Measurements from ENCODE around the gene RBM26.

RBM26 gene

DNA sequence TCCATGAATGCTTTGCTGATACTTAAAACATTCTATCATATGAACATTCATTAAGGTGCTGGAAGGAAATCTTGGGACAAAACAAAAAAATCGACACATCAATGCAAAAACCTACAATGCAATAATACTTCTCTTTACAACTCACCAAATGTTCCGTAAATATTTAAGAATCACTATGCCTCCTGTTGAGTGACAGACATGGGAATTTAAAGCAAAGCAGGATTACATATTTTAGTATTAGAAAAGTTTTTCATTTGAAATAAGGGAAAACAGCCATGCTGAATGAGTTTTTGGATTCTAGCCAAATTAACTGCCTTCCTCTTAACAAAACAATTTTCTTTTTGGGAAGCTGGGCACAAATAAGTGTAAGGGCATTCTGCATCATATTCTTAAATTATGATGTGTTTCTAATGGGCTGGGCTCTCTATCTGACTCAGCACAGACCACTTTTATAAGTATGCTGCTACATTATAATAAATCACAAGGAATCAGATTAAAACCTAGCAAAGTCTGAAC lies 93.7 kb downstream of the RBM26 start:
- DNase-seq (ENCODE audit: low read depth): no peak
- H3K4me3 ChIP-seq (ENCODE audit: control insufficient read depth, low read depth, low read length): no peak overlapping the region
- TF ChIP-seq, protein P1, sequence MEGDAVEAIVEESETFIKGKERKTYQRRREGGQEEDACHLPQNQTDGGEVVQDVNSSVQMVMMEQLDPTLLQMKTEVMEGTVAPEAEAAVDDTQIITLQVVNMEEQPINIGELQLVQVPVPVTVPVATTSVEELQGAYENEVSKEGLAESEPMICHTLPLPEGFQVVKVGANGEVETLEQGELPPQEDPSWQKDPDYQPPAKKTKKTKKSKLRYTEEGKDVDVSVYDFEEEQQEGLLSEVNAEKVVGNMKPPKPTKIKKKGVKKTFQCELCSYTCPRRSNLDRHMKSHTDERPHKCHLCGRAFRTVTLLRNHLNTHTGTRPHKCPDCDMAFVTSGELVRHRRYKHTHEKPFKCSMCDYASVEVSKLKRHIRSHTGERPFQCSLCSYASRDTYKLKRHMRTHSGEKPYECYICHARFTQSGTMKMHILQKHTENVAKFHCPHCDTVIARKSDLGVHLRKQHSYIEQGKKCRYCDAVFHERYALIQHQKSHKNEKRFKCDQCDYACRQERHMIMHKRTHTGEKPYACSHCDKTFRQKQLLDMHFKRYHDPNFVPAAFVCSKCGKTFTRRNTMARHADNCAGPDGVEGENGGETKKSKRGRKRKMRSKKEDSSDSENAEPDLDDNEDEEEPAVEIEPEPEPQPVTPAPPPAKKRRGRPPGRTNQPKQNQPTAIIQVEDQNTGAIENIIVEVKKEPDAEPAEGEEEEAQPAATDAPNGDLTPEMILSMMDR (IDR thresholded peaks at IDR 0.05; ENCODE audit: control insufficient read depth, insufficient read depth, low read depth, low read length, missing control alignments): no peak

- DNase-seq (ENCODE audit: low read depth): no peak
- TF ChIP-seq, protein P1 (IDR thresholded peaks at IDR 0.05; ENCODE audit: control insufficient read depth, insufficient read depth, low read depth, low read length, missing control alignments): no peak
- H3K4me3 ChIP-seq (ENCODE audit: control insufficient read depth, low read depth, low read length): no peak overlapping the region
These were observed 94.7 kb downstream of the RBM26 start for GRCh38 chr13:79311386-79311785.

- H3K4me3 ChIP-seq (ENCODE audit: control insufficient read depth, low read depth, low read length): no peak overlapping the region
- no peak for DNase-seq (ENCODE audit: low read depth)
- TF ChIP-seq, protein P1 (IDR thresholded peaks at IDR 0.05; ENCODE audit: control insufficient read depth, insufficient read depth, low read depth, low read length, missing control alignments): no peak
These were observed 96.4 kb downstream of the RBM26 start for GRCh38 chr13:79309690-79310089.

GRCh38 chr13:79307866-79308298 lies 98.2 kb downstream of the RBM26 start:
- TF ChIP-seq, protein P1 (IDR thresholded peaks at IDR 0.05; ENCODE audit: control insufficient read depth, insufficient read depth, low read depth, low read length, missing control alignments): no peak
- DNase-seq (ENCODE audit: low read depth): no peak
- H3K4me3 ChIP-seq (ENCODE audit: control insufficient read depth, low read depth, low read length): no peak overlapping the region

- no peak overlapping the region for H3K4me3 ChIP-seq (ENCODE audit: control insufficient read depth, low read depth, low read length)
- TF ChIP-seq, protein P1 (IDR thresholded peaks at IDR 0.05; ENCODE audit: control insufficient read depth, insufficient read depth, low read depth, low read length, missing control alignments): no peak
- DNase-seq (ENCODE audit: low read depth): no peak
These were observed 98.6 kb downstream of the RBM26 start for GRCh38 chr13:79307433-79307861.

GRCh38 chr13:79306650-79307049 lies 99.4 kb downstream of the RBM26 start:
- no peak for DNase-seq (ENCODE audit: low read depth)
- H3K4me3 ChIP-seq (ENCODE audit: control insufficient read depth, low read depth, low read length): no peak overlapping the region
- TF ChIP-seq, protein P1 (IDR thresholded peaks at IDR 0.05; ENCODE audit: control insufficient read depth, insufficient read depth, low read depth, low read length, missing control alignments): no peak

DNA sequence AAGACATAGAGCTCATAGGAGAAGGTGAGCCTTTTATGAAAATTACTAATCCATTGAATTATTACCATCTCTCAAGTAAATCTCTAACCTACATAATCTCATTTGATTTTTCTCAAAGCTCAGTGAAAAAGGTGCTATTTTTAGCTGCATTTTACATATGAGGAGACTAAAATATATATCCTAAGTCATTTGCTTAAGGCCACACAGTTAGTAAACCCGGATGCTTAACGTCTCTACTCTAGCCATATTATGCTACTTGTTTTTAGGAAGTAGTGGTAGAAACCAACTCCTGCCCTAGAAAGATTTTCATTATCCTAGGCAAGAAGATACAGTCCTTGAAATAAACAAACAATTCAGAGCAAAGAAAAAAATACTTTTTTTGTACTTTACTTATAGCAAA lies 108.9 kb downstream of the RBM26 start:
- TF ChIP-seq, protein P1 (IDR thresholded peaks at IDR 0.05; ENCODE audit: control insufficient read depth, insufficient read depth, low read depth, low read length, missing control alignments): no peak
- DNase-seq (ENCODE audit: low read depth): no peak

More for the DNA sequence above, 108.9 kb downstream of the RBM26 start:
- H3K4me3 ChIP-seq (ENCODE audit: control insufficient read depth, low read depth, low read length): no peak overlapping the region

Measured in AG09309 (cell line).